ENCODE data around the gene RXRA.

RXRA gene

DNA sequence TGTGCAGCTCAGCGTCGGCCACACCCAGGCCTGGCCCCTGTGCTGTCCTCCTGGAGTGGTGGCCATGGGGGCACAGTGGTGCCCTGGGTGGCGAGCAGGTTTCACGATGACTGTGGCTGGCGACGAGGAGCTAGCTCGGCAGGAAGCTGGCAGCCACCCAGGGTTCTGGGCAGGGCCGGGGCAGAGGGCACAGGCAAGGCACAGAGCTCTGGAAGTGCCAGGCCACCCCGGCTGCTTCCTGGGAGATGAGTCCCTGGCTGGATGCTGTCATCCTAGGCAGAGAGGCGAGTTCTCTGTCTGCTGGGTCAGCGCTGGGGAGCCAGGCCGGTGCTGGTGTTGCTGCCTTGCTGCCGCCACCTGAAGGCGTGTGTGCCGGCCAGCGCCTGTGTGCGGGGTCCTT lies 51.7 kb downstream of the RXRA start:
- Histone ChIP-seq H3K4me1 (ENCODE audit: control insufficient read depth, insufficient read depth, low read length) (peaks cover 55% of the 10 kb centered on the region), H3K4me3 (ENCODE audit: low read length) (no peak overlapping the region), H3K27me3 (replicated peaks; ENCODE audit: control insufficient read depth, insufficient read depth, low read length) (no peaks in the 10 kb centered on the region), H3K9ac (ENCODE audit: low read length) (peak overlapping the region; percentile 3), H3K36me3 (ENCODE audit: control insufficient read depth, insufficient read depth, low read length, severe bottlenecking) (no peaks in the 10 kb centered on the region), H3K9me3 (ENCODE audit: control insufficient read depth, low read length) (no peaks in the 10 kb centered on the region)
- no peak for DNase-seq (ENCODE audit: low read depth)

DNA sequence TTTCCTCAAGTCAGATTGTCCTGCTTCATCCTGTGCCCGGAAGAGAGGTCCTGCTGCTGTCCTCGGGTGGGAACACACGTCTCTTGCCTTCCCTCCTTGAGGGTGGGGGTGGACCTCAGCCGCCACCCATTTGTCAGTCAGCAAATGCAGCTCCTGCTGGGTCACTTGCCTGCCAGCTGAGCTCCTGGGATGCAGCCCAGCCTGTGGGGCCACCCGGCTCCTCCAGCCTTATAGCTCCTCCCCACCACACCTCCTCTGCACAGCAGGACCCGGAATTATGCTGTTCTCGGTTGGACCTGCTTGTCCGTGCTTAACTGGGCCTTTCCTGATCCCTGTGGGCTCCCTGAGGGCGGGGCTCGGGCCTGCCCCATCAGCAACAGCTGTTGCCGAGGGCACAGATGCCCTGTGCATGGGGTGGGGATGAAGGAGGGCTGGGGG lies 52.7 kb downstream of the RXRA start:
- peaks cover 51% of the 10 kb centered on the region for H3K4me1 ChIP-seq (ENCODE audit: control insufficient read depth, insufficient read depth, low read length)

DNA sequence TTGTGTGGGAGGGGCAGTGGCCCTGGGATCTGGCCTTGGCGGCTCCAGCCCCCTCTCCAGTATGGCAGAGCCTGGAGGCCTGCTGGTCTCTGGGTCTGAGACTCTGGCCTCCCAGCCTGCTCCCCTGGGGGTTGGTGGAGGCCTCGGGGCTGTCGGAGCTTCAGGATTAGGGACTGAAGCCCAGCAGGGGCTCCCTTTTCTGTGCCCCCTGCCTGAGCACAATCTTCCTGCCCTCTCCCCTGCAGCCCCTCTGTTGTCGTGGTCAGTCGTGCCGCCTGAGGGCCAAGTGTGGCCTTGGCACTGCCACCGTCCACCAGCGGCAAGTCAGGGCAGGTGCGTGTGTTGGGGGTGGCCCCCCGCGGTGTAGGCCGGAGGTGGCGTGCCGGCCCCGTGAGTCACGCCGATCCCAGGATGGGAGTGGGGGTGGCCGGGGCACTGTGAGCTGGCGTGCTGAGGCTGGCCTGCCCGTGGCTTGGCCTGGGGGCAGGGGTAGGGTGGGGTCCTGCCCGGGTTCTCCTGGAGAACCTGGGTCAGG lies 53.6 kb downstream of the RXRA start:
- H3K27me3 ChIP-seq (replicated peaks; ENCODE audit: control insufficient read depth, insufficient read depth, low read length): no peaks in the 10 kb centered on the region
- DNase-seq (ENCODE audit: low read depth): no peak
- peaks cover 43% of the 10 kb centered on the region for H3K4me1 ChIP-seq (ENCODE audit: control insufficient read depth, insufficient read depth, low read length)
- no peaks in the 10 kb centered on the region for H3K36me3 ChIP-seq (ENCODE audit: control insufficient read depth, insufficient read depth, low read length, severe bottlenecking)
- H3K4me3 ChIP-seq (ENCODE audit: low read length): no peak overlapping the region
- H3K9ac ChIP-seq (ENCODE audit: low read length): peak overlapping the region; percentile 34
- no peaks in the 10 kb centered on the region for H3K9me3 ChIP-seq (ENCODE audit: control insufficient read depth, low read length)

More for the DNA sequence above, 52.7 kb downstream of the RXRA start:
- peak overlapping the region; percentile 3 for H3K9ac ChIP-seq (ENCODE audit: low read length)
- H3K36me3 ChIP-seq (ENCODE audit: control insufficient read depth, insufficient read depth, low read length, severe bottlenecking): no peaks in the 10 kb centered on the region
- DNase-seq (ENCODE audit: low read depth): peak; percentile 57
- H3K27me3 ChIP-seq (replicated peaks; ENCODE audit: control insufficient read depth, insufficient read depth, low read length): no peaks in the 10 kb centered on the region
- no peaks in the 10 kb centered on the region for H3K9me3 ChIP-seq (ENCODE audit: control insufficient read depth, low read length)
- no peak overlapping the region for H3K4me3 ChIP-seq (ENCODE audit: low read length)

DNA sequence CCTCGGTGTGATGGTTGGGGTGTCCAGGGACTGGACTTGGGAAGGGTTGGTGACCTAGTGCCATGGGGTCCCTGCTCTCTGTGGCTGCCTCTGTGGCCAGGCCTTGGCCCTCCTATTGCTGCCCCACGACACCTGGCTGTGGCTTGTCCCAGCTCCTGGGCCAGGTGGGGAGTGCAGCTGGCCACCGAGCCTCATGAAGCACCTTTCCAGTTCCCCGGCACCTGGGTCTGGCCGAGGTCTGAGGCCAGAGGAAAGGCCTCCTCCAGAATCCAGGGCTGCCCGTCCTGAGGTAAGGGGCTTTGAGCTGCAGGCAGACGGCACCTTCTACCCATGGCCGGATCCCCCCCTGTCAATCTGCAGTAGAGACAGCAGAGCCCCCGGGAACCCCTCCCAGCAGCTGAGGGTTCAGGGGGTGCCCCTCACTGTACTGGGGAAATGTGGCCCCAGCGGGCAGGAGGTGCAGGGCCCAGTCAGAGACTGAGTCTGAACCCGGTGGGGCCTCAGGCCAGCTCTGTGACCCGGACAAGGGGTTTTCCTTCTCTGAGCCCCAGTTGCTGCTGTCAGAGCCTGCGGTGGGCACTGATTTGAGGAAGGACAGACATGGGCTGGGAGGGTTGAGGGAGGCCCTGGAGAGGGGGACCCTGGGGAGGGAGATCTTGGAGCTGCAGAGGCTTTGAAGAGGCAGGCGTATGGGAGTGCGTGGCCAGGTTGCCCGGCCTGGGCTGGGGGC lies 54.5 kb downstream of the RXRA start:
- Histone ChIP-seq H3K4me3 (ENCODE audit: low read length) (no peak overlapping the region), H3K9ac (ENCODE audit: low read length) (no peak overlapping the region), H3K36me3 (ENCODE audit: control insufficient read depth, insufficient read depth, low read length, severe bottlenecking) (no peaks in the 10 kb centered on the region), H3K27me3 (replicated peaks; ENCODE audit: control insufficient read depth, insufficient read depth, low read length) (no peaks in the 10 kb centered on the region), H3K9me3 (ENCODE audit: control insufficient read depth, low read length) (no peaks in the 10 kb centered on the region), H3K4me1 (ENCODE audit: control insufficient read depth, insufficient read depth, low read length) (peaks cover 35% of the 10 kb centered on the region)
- DNase-seq (ENCODE audit: low read depth): no peak

DNA sequence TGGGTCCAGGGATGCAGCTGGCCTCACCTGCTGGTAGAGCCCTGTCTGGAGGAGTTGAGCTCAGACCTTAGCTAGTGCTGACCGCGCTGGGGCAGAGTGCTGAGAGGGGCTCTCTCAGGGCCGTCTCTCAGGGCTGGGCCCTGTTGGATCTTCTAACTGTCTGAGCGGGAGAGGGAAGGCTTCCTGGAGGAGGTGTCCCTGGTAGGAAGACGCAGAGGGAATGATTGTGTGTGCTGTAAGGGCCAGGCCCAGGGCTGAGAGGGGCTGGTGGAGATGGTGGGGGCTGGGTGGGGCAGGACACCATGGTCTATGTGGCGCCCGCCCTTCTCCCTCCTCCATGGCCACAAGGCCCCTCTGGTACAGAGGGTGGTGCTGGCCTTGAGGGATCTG lies 55.0 kb downstream of the RXRA start:
- no peak for DNase-seq (ENCODE audit: low read depth)
- H3K4me3 ChIP-seq (ENCODE audit: low read length): no peak overlapping the region
- H3K9me3 ChIP-seq (ENCODE audit: control insufficient read depth, low read length): no peaks in the 10 kb centered on the region
- no peak overlapping the region for H3K9ac ChIP-seq (ENCODE audit: low read length)
- no peaks in the 10 kb centered on the region for H3K27me3 ChIP-seq (replicated peaks; ENCODE audit: control insufficient read depth, insufficient read depth, low read length)
- H3K36me3 ChIP-seq (ENCODE audit: control insufficient read depth, insufficient read depth, low read length, severe bottlenecking): no peaks in the 10 kb centered on the region
- H3K4me1 ChIP-seq (ENCODE audit: control insufficient read depth, insufficient read depth, low read length): peaks cover 32% of the 10 kb centered on the region

DNA sequence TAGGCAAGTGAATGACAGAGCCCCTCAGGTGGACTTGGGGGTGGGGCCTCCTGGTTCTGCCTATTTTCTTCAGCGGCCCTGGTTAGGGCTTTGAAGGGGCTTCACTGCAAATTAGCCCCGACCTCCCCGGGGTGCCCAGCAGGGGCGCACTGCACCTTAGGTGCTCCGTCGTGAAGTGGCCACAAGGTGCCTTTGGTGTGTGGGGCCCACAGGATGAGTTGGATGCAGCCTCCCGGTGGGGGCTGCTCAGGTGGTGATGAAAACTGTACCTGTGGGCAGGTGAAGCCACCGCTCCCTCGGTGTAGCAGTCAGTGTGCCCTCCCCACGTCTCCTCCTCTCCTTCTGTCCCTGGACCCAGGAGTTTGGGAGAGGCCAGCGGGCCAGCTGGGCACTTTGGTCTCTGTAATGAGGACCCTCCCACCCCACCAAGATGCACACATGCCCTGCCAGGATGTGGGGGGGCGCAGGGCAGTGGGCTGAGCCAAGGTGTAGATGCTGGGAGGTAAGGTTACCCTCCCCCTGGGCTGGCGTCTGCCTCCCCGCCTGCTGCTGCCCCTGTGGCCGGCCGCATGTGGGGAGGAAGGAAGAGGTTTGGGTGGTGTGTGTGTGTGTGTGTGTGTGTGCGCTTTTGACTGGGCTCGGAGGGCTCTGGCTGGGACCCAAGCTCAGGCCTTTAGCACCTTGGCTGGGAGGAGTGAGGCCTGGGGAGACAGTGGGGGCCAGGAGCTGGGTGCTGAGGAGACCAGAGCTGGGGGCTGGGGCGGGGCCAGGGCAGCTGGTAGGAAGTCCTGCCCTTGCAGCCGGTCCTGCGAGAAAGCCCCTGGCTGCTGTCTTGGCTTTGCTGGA lies 55.6 kb downstream of the RXRA start:
- Histone ChIP-seq H3K27me3 (replicated peaks; ENCODE audit: control insufficient read depth, insufficient read depth, low read length) (no peaks in the 10 kb centered on the region), H3K9ac (ENCODE audit: low read length) (no peak overlapping the region), H3K4me1 (ENCODE audit: control insufficient read depth, insufficient read depth, low read length) (peaks cover 26% of the 10 kb centered on the region), H3K36me3 (ENCODE audit: control insufficient read depth, insufficient read depth, low read length, severe bottlenecking) (no peaks in the 10 kb centered on the region), H3K4me3 (ENCODE audit: low read length) (no peak overlapping the region), H3K9me3 (ENCODE audit: control insufficient read depth, low read length) (no peaks in the 10 kb centered on the region)
- no peak for DNase-seq (ENCODE audit: low read depth)

DNA sequence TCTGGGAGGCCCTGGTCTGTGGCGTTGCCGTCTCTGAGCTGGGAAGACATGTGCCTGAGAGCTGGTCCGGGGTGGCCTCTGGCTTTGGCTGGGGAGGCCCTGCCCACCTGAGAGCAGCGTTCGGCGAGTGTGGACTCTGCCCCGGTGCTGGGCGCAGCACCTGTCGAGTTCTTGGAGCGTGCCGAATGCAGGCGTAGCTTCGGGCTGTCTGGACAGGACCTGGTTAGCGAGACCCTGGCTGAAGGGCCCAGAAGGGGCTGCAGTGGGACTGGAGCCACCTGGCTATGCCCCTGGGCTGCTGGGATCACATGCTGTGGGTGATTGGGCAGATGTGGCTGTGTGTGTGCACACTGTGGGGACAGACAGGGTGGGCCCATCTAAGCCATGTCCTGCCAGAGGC lies 56.5 kb downstream of the RXRA start:
- peaks cover 30% of the 10 kb centered on the region for H3K4me1 ChIP-seq (ENCODE audit: control insufficient read depth, insufficient read depth, low read length)
- no peak overlapping the region for H3K4me3 ChIP-seq (ENCODE audit: low read length)
- no peak overlapping the region for H3K9ac ChIP-seq (ENCODE audit: low read length)
- H3K27me3 ChIP-seq (replicated peaks; ENCODE audit: control insufficient read depth, insufficient read depth, low read length): no peaks in the 10 kb centered on the region
- no peaks in the 10 kb centered on the region for H3K9me3 ChIP-seq (ENCODE audit: control insufficient read depth, low read length)
- no peak for DNase-seq (ENCODE audit: low read depth)
- H3K36me3 ChIP-seq (ENCODE audit: control insufficient read depth, insufficient read depth, low read length, severe bottlenecking): no peaks in the 10 kb centered on the region

DNA sequence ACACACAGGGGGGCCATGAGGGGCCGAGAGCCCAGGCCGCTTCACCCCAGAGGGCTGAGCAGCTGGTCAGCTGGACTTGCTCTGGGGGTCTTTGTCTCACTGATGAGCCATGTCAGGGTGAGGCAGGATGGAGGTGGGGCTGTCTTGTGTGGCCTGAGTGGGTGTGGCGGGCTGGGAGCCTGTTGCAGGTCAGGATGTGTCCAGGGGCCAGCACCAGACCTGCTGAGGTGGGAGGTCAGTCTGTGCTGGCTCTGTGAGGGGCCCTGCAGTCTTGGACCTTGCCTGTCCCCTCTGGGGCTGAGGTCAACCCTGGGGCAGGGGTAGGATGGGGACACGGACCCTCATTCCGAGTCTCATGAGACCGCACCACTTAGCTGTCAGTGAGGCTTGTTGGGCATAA lies 56.9 kb downstream of the RXRA start:
- Histone ChIP-seq H3K36me3 (ENCODE audit: control insufficient read depth, insufficient read depth, low read length, severe bottlenecking) (no peaks in the 10 kb centered on the region), H3K4me3 (ENCODE audit: low read length) (no peak overlapping the region), H3K9me3 (ENCODE audit: control insufficient read depth, low read length) (no peaks in the 10 kb centered on the region), H3K4me1 (ENCODE audit: control insufficient read depth, insufficient read depth, low read length) (peaks cover 27% of the 10 kb centered on the region), H3K27me3 (replicated peaks; ENCODE audit: control insufficient read depth, insufficient read depth, low read length) (no peaks in the 10 kb centered on the region), H3K9ac (ENCODE audit: low read length) (no peak overlapping the region)
- DNase-seq (ENCODE audit: low read depth): no peak

DNA sequence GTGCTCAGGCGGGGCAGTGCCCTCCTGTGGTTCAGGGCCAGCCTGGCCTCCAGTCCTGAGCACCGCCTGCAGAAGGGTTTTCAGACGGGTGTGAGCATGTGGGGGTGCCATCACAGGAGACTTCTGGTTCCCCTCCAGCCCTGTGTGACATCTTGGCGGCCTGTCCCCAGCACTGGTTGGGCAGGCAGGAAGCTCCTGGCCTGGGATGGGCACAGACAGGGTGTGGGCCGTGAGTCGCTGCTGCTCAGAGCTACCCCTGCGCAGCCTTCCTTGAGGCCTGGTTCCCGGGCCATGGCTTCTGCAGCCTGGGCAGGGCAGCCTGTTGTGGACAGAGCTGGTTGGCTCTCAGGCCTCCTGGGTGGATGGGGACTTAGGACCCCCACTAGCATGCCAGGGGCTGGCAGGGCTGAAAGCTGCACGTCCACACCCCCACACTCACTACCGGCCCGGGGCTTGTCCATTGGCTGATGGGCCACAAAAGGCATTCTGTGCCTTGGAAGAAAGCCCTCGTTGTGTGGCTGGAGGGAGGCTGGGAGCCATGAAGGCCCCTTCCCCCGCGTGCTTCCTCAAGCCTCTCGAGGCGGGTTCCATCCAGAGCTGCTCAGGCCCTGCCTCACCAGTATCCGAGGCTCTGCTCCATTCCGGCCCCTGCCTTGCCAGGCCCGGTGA lies 58.7 kb downstream of the RXRA start:
- H3K9ac ChIP-seq (ENCODE audit: low read length): no peak overlapping the region

DNA sequence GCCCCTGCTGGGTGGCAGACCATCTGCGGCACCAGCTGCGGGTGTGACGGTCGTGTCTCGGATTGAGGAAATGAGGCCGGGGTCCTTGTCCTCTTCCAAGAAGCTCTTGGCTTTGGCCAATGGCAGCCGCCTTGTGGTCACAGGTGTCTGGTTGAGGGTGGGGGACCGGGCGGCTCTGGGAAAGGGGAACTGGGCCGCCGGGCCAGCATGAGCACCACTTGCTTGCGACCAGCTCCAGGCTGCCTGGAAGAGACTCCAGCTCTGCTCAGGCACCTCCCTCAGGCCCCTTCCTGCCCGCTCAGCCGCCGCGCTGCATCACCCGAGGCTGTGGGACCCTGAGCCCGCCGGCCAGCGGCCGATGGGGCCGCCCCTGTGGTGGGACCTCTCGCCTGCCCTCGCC lies 59.7 kb downstream of the RXRA start:
- no peak for DNase-seq (ENCODE audit: low read depth)
- Histone ChIP-seq H3K36me3 (ENCODE audit: control insufficient read depth, insufficient read depth, low read length, severe bottlenecking) (no peaks in the 10 kb centered on the region), H3K27me3 (replicated peaks; ENCODE audit: control insufficient read depth, insufficient read depth, low read length) (no peaks in the 10 kb centered on the region), H3K9me3 (ENCODE audit: control insufficient read depth, low read length) (no peaks in the 10 kb centered on the region), H3K4me1 (ENCODE audit: control insufficient read depth, insufficient read depth, low read length) (peaks cover 9% of the 10 kb centered on the region), H3K9ac (ENCODE audit: low read length) (no peak overlapping the region), H3K4me3 (ENCODE audit: low read length) (no peak overlapping the region)

More for the DNA sequence above, 58.7 kb downstream of the RXRA start:
- no peaks in the 10 kb centered on the region for H3K36me3 ChIP-seq (ENCODE audit: control insufficient read depth, insufficient read depth, low read length, severe bottlenecking)
- no peak for DNase-seq (ENCODE audit: low read depth)
- no peak overlapping the region for H3K4me3 ChIP-seq (ENCODE audit: low read length)
- H3K4me1 ChIP-seq (ENCODE audit: control insufficient read depth, insufficient read depth, low read length): peaks cover 9% of the 10 kb centered on the region
- H3K27me3 ChIP-seq (replicated peaks; ENCODE audit: control insufficient read depth, insufficient read depth, low read length): no peaks in the 10 kb centered on the region
- H3K9me3 ChIP-seq (ENCODE audit: control insufficient read depth, low read length): no peaks in the 10 kb centered on the region
